ENCODE results near the gene HIRIP3.

- no peak for TF ChIP-seq SNAI2 (CRISPR knock-in tag; IDR thresholded peaks at IDR 0.05)
- TF ChIP-seq ZFP30 (CRISPR knock-in tag; IDR thresholded peaks at IDR 0.05), result no peak
- no peak for TF ChIP-seq ARNTL (CRISPR knock-in tag; IDR thresholded peaks at IDR 0.05; ENCODE audit: borderline replicate concordance, low read depth)
- no peak for TF ChIP-seq RARB (CRISPR knock-in tag; IDR thresholded peaks at IDR 0.05)
- TF ChIP-seq TCF4 (CRISPR knock-in tag; IDR thresholded peaks at IDR 0.05; ENCODE audit: borderline replicate concordance), result no peak
- TF ChIP-seq CSDC2 (CRISPR knock-in tag; IDR thresholded peaks at IDR 0.05), result no peak
- TF ChIP-seq BACH2 (CRISPR knock-in tag; IDR thresholded peaks at IDR 0.05; ENCODE audit: borderline replicate concordance), result no peak
- TF ChIP-seq PATZ1 (CRISPR knock-in tag; IDR thresholded peaks at IDR 0.05; ENCODE audit: borderline replicate concordance), result no peak
- no peak for TF ChIP-seq TSHZ2 (CRISPR knock-in tag; IDR thresholded peaks at IDR 0.05)
Measured at GRCh38 chr16:29992344-29992967, 3.0 kb downstream of the HIRIP3 start.
